Germinal center (tissue), 1 donor: ENCODE results near the gene CDCA4.
A peak's percentile ranks its signal among the peaks of the same experiment; 100 is the strongest.

Experiments used
- DNase-seq: peaks from one replicate; pipeline ENCODE4 v3.0.0; 2012; ENCODE audit warnings: mixed read lengths, low spot score

The CDCA4 gene

GRCh38 chr14:104989236-104989950 is 31.5 kb downstream of the CDCA4 start:
- DNase-seq, result no peak

GRCh38 chr14:104986487-104987164 is 34.3 kb downstream of the CDCA4 start:
- DNase-seq, result no peak

GRCh38 chr14:104985675-104986486 is 35.0 kb downstream of the CDCA4 start, which contains the start of gene CLBA1:
Gene CLBA1, plus strand, starts transcription at chr14:104985788. Its CDS starts 644 bp downstream, at chr14:104986432.
- DNase-seq, result peak; percentile 98

- no peak for DNase-seq
Measured at GRCh38 chr14:104984056-104984894, 36.6 kb downstream of the CDCA4 start.

GRCh38 chr14:104983231-104983721 is 37.6 kb downstream of the CDCA4 start:
- no peak for DNase-seq

- no peak for DNase-seq
Measured at GRCh38 chr14:104982548-104983230, 38.2 kb downstream of the CDCA4 start.

GRCh38 chr14:104981699-104982541 is 39.0 kb downstream of the CDCA4 start:
- no peak for DNase-seq

- no peak for DNase-seq
Measured at GRCh38 chr14:104980611-104981531, 40.0 kb downstream of the CDCA4 start.

GRCh38 chr14:104979758-104980610 is 40.9 kb downstream of the CDCA4 start:
- no peak for DNase-seq

GRCh38 chr14:104978746-104979691 is 41.9 kb downstream of the CDCA4 start:
- DNase-seq, result no peak

- peak; percentile 55 for DNase-seq
Measured at GRCh38 chr14:104977681-104978653, 42.9 kb downstream of the CDCA4 start, which contains the start of gene AHNAK2. Gene AHNAK2, minus strand, starts transcription at chr14:104978374. Its CDS starts 137 bp downstream, at chr14:104978237.

- no peak for DNase-seq
Measured at GRCh38 chr14:104977008-104977680, 43.7 kb downstream of the CDCA4 start.

- DNase-seq, result peak; percentile 79
Measured at GRCh38 chr14:104976198-104977007, 44.5 kb downstream of the CDCA4 start.
